ENCODE measurements around the gene NPHP4.

The NPHP4 gene

GRCh38 chr1:5831600-5832335 lies 160.5 kb downstream of the NPHP4 start:
- DNase-seq (ENCODE audit: low spot score): no peak

DNA sequence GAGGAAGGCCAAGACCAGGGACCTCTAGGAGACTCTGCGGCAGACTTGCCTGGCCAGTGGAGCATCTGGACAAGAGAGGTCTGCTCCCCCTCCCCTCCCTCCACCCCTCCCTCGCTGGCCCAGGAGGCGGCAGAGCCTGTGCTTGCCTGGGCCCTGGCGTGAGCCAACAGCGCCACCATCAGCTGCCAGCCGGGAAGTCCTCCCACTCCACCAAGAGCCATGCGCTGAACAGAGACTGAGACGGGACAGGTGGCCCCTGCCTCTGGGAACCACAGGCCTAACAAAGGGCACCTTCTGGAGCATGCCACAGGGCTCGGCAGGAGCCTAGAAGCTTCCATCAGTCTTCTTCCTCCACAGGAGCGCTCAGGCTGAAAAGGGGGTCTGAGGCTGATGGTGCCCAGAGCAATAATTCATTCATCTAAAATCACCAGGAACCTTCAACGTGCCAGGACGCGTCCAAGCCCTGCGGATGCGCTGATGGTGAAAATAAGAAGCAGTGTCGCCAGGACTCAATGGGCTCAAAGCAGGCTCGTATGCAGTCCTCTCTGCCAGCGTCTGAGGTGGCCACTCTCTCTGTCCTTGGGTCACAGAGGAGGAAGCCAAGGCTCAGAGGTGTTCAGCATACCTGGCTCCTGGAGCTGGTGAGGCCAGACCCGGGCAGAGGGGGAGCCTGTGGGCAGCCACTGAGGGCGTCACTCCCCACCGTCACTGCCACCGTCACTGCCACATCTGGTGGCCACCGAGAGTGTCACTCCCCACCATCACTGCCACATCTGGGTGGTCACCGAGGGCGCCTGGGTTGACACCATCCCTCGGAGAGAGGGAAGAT lies 161.2 kb downstream of the NPHP4 start:
- no peak for DNase-seq (ENCODE audit: low spot score)

GRCh38 chr1:5829414-5829813 lies 162.8 kb downstream of the NPHP4 start:
- DNase-seq (ENCODE audit: low spot score): no peak

GRCh38 chr1:5828308-5828935 lies 163.8 kb downstream of the NPHP4 start:
- DNase-seq (ENCODE audit: low spot score): no peak

DNA sequence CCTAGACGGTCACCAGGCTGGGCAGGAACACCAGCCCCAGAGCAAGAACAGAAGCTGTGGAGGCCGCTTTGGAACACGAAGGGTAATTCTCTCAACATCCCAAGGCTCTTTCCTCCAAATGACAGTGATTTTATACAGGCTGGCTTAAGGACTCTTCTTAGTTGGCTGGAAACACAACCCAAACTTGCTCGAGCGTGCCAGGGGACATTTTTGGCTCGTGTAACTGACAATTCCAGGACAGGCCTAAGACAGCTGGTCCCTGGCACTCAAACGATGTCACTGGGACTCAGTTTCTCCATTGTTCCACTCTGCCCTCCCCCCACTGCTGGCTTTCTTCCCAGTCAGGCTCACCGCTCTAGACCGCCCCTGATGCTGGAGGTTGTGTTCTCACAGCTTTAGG lies 164.7 kb downstream of the NPHP4 start:
- no peak for DNase-seq (ENCODE audit: low spot score)

DNA sequence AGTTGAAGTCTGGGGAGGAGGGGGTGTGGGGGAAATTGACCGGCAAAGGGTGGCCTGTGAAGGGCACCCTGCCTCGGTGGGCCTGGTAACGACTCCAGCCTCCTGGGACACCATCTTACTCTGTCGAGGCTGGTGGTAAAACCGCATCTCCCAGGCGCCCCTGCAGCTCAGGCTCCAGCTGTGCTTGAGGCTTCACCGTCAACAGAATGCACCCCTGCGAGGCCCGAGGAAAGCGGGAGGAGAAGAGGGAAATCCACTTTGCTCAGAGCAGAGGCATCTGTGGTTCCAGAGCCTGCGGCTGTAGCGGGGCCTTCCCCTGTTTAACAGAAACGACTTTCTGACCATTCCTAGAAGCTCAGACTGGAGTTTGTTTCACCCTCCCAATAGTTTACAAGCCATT lies 165.6 kb downstream of the NPHP4 start:
- DNase-seq (ENCODE audit: low spot score): no peak

DNA sequence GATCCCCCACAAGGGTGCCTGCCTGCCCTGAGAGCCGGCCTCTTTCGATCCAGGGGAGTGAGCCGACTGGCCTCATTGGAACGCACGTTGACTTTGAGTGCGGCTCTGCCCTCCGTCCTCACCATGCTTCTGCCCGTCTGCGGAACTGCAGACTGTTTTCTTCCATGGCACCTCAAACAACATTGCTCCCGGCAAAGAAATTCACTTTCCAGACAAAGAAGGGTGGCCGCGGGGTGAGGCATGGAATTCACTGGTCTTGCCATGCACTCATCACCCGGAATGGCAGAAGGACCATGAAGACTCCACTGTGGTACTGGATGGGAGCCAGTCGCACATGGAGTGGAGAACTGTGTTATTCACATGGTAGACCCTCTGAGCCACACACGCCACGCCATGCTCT lies 169.5 kb downstream of the NPHP4 start:
- DNase-seq (ENCODE audit: low spot score): no peak

DNA sequence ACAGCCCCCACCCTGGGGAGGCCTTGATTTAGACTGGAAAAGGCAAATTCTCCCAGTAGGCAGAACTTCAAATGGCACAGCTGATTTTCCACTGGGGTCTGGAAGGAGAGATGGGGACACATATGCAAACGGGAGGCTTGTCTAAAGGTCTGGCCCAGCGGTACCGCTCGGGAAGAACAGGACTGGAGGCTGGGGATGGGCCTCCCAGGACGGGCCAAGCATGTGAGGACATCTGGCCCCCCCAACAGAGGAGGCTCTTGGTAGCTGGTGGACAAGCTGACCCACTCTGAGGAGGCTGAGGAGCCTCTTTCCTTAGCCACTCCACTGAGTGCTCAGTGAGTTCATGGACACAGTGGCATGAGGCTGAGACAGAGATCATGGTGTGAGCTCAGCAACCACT lies 170.0 kb downstream of the NPHP4 start:
- DNase-seq (ENCODE audit: low spot score): no peak

DNA sequence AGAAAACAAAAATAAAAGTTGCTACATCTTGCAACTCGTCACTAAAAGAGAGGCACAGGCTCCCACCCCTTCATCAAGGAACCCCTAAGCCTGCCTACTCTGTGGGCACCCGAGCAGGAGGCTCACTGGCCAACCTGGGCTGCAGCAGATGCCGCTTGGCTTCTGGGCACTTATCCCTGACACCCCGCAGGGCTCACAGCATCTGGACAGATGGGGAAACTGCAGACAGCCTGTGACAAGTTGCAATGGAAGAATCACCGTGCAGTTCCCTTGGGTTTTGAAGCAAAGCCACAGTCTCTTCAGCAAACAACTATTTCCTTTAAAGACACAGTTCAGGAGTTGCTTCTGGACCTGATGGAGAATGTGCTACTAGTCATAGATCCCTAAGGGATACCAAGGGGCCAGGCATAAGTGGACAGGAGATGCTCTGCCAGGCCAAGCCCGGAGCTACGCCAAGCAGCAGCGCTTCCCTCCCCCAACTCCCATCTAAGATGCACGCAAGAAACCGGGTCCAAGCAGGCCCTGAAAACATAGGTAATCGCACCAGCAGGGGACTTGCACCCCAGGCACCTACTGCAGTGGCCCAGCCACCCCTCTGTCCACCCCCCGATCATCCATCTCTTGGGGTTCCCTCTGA lies 170.6 kb downstream of the NPHP4 start:
- DNase-seq (ENCODE audit: low spot score): no peak

- no peak for DNase-seq (ENCODE audit: low spot score)
Measured at GRCh38 chr1:5820026-5820421, 172.2 kb downstream of the NPHP4 start.

DNA sequence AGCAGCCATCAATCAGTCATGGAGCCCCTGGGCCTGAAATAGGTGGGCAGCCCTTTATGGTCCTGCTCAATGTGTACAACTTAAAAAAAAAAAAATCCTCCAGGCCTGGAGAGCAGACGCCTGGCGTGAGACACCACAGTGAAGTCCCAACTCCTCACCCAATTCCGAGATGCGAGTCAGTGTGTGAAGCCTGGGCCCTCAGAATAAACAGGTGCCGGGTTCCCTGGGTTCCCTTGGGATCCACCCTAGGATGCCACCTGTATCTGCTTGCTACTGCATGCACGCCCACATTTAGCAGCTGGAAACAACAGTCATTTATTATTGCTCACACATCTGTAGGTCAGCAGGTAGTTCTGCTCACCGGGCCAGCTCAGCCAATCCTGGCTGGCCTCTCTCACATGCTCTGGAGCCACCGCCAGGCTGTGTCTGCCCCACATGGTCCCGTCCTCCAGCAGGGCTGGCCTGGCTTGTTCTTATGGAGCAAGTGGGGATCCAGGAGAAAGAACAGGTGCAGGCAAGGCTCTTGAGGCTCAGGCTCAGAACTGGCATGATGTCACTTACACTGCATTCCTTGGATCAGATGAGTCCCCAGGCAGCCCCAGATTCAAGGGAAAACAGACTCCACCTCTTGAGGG lies 172.7 kb downstream of the NPHP4 start:
- DNase-seq (ENCODE audit: low spot score): no peak

DNA sequence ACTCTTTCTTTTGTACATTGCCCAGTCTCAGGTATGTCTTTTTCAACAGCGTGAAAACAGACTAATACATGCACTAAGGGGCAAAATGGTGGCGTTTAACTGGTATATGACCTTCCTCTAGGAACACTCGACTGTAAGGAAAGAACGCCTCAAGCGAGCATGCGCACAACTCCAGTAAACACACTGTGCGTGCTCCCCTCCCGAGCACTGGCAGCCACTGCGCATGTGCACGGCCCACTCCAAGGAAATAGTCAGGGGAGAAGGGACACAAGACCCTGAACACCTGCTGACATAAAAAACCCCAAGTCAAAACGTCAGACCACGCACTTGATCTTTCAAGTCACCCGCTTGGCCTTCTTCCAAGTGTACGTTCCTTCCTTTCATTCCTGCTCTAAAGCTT lies 173.5 kb downstream of the NPHP4 start:
- DNase-seq (ENCODE audit: low spot score): no peak

GRCh38 chr1:5815716-5816115 lies 176.5 kb downstream of the NPHP4 start:
- no peak for DNase-seq (ENCODE audit: low spot score)

GRCh38 chr1:5815211-5815610 lies 177.0 kb downstream of the NPHP4 start:
- DNase-seq (ENCODE audit: low spot score): no peak

DNA sequence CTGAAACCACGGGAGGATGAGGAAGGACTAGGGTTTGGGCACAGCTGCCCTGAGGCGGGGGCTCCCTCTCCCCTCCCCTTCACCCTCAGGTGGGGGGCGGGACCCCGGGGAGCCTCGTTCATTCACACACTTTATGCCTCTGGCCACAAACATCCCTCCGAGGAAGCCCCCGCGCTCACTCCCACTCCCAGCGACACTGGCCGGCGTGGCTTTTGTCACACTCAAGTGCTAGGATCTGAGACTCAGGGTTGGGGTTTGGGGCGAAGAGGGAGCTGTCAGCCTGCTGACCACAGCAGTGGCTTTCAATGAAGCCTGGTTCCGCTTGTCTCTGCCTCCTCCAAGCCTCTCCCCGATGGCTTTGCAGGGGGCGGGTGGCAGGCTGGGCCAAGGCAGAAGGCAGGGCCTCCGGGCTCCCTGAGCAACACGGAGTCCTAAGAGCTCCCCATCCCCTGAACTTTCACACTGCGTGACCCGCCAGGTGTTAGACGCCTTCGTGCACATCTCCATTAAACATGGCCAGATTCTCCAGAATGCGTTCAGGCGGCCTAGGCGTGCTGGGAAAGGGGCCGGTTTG lies 178.1 kb downstream of the NPHP4 start:
- DNase-seq (ENCODE audit: low spot score): no peak

DNA sequence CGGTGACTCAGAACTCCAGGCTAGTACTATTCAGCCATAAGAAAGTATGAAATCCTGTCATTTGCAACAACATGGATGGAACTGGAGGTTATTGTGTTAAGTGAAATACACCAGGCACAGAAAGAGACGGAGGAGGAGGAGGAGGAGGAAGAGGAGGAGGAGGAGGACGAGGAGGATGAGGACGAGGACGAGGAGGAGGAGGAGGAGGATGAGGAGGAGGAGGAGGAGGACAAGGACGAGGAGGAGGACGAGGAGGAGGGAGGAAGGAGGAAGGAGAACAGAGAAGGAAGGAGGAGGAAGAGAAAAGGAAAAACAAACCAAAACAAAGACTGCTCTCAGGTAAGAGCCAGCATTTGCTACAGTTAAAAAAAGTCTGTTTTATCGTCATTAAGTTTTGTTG lies 178.7 kb downstream of the NPHP4 start:
- DNase-seq (ENCODE audit: low spot score): no peak

Data from CD4-positive, alpha-beta T cell treated with Interleukin-15 for 4 hours (primary cell).